Measurements from ENCODE around the gene ZNF550. TPM values are rescaled to one million over a fixed set of nuclear protein-coding genes. Genes with fewer than 3 reads are reported as not detected.
A peak's percentile ranks its signal among the peaks of the same experiment; 100 is the strongest.

ZNF550 gene
- total RNA-seq (2021), result 11.4 and 13.5 TPM in 2 replicates
- long read RNA-seq, full-length matches to known transcripts, result 47 of 71 reads
- long read RNA-seq, partial matches to known transcripts, result 13 of 71 reads
- long read RNA-seq, other reads (novel, unspliced or antisense), result 11 of 71 reads

DNA sequence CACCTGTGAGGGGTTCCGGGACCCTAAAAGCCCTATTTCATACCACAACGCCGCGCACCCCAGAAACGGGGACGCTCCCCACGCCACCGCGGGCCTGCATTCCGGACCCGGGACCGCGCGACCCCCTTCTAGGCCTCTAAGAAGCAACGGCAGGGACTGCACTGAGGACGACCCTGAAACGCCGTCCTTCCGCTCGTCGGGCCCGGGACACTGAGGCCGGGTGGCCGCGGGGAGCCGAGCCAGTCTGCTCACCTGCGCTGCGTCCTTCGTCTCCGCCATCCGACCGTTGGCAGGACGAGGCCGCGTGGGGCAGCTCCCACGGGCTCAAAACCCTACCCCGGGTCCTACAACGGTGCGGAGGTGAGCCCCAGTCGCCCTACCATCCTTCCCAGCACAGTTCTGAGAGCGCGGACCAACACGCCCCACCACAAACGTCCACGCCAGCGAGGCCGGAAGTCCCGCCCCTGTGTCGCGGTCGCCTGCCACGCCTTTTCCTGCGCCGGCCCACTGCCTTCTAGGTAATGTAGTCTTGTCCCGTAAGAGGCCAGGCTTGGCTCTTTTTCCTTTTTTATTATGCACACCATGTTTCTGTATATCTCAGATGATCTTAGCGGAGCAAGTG lies at the start of gene ZNF550:
TSS of gene ZNF550 (minus strand) at position 460 of the 622 bp plus-strand sequence. CDS start at position 279, 181 bp downstream.
- H3K27me3 ChIP-seq (ENCODE audit: insufficient read depth, low read length), result no peaks in the 10 kb centered on the region
- Mint-ChIP-seq H3K27ac (peak within 1 kb of the TSS in 2 of 3 experiments; percentile 86 to 95; a peak in 5 of 7 replicates), H3K4me3 (peak within 1 kb of the TSS; percentile 89 to 98), H3K27me3 (ENCODE audit: low read depth) (peaks cover 7% of the 10 kb centered on the region; the same call in 1 of the 2 replicates), H3K36me3 (ENCODE audit: insufficient read depth in 1 of 3, low read depth in 3 of 3) (peaks cover 36 to 53% (median 39%) of the 10 kb centered on the region in 3 experiments), H3K9me3 (peaks cover 48 to 53% of the 10 kb centered on the region in 2 experiments), H3K4me1 (peaks cover 10 to 12% of the 10 kb centered on the region in 2 experiments)
- H3K79me1 ChIP-seq (ENCODE audit: insufficient read depth, low read depth, low read length, poor library complexity, severe bottlenecking), result no peaks in the 10 kb centered on the region
- no peak within 1 kb of the TSS for H3T11ph ChIP-seq (ENCODE audit: low read length)
- no peak within 1 kb of the TSS for H2BK20ac ChIP-seq (ENCODE audit: low read depth, low read length, poor library complexity, severe bottlenecking)
- no peak within 1 kb of the TSS for H2BK5ac ChIP-seq (ENCODE audit: insufficient read length, low read length)
- peak within 1 kb of the TSS; percentile 82 for H3K9ac ChIP-seq (ENCODE audit: extremely low read depth, insufficient read length, low read length)
- H3K79me2 ChIP-seq (ENCODE audit: insufficient read depth, low read length), result peaks cover 6% of the 10 kb centered on the region
- no peak within 1 kb of the TSS for H2BK12ac ChIP-seq (ENCODE audit: insufficient read length, low read depth, low read length)
- H2AFZ ChIP-seq (ENCODE audit: low read length), result no peak within 1 kb of the TSS
- no peak within 1 kb of the TSS for H2BK15ac ChIP-seq (ENCODE audit: low read depth, low read length)
- no peak within 1 kb of the TSS for H4K91ac ChIP-seq (ENCODE audit: insufficient read length, low read depth, low read length)
- no peak within 1 kb of the TSS for H3K4ac ChIP-seq (ENCODE audit: low read depth, low read length)
- no CpG with 5 or more reads among the region's 56 CpGs for WGBS (ENCODE audit: extremely low coverage, insufficient read length, low lambda C conversion rate)
- no peak within 1 kb of the TSS for H3K18ac ChIP-seq (ENCODE audit: insufficient read length, low read depth, low read length)
- no peaks in the 10 kb centered on the region for H3K4me1 ChIP-seq (ENCODE audit: insufficient read depth, low read length)
- no peak within 1 kb of the TSS for H3K27ac ChIP-seq (ENCODE audit: insufficient read length, low read depth, low read length)
- no peak within 1 kb of the TSS for H3K23ac ChIP-seq (ENCODE audit: insufficient read length, low read depth, low read length)
- peak within 1 kb of the TSS; percentile 87 for H3K4me2 ChIP-seq (ENCODE audit: insufficient read depth, insufficient read length, low read length)
- no peak within 1 kb of the TSS for H2AK5ac ChIP-seq (ENCODE audit: insufficient read length, low read length)
- peaks cover 15% of the 10 kb centered on the region for H3K9me3 ChIP-seq (ENCODE audit: control insufficient read depth, low read depth, low read length)
- TF ChIP-seq, protein P1, sequence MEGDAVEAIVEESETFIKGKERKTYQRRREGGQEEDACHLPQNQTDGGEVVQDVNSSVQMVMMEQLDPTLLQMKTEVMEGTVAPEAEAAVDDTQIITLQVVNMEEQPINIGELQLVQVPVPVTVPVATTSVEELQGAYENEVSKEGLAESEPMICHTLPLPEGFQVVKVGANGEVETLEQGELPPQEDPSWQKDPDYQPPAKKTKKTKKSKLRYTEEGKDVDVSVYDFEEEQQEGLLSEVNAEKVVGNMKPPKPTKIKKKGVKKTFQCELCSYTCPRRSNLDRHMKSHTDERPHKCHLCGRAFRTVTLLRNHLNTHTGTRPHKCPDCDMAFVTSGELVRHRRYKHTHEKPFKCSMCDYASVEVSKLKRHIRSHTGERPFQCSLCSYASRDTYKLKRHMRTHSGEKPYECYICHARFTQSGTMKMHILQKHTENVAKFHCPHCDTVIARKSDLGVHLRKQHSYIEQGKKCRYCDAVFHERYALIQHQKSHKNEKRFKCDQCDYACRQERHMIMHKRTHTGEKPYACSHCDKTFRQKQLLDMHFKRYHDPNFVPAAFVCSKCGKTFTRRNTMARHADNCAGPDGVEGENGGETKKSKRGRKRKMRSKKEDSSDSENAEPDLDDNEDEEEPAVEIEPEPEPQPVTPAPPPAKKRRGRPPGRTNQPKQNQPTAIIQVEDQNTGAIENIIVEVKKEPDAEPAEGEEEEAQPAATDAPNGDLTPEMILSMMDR (conservative IDR thresholded peaks at IDR 0.05), result no peak
- no peak within 1 kb of the TSS for H2BK120ac ChIP-seq (ENCODE audit: low read depth, low read length, poor library complexity, severe bottlenecking)
- no peak within 1 kb of the TSS for H4K8ac ChIP-seq (replicated peaks; ENCODE audit: insufficient read length, low read depth, low read length)
- H3K56ac ChIP-seq (ENCODE audit: insufficient read length, low read depth, low read length), result no peak within 1 kb of the TSS
- no peaks in the 10 kb centered on the region for H4K20me1 ChIP-seq (ENCODE audit: control insufficient read depth, insufficient read depth, insufficient read length)
- no peak within 1 kb of the TSS for H4K5ac ChIP-seq (ENCODE audit: insufficient read length, low read depth, low read length)
- H3K14ac ChIP-seq (ENCODE audit: insufficient read depth, low read length), result peak within 1 kb of the TSS; percentile 79; the same call in 1 of the 2 replicates
- H3K23me2 ChIP-seq (ENCODE audit: insufficient read length, low read depth, low read length, poor library complexity, severe bottlenecking), result peaks cover 5% of the 10 kb centered on the region
- DNase-seq, result peak; percentile 84

Measured in H9 (cell line).